GM21529 (cell line): Measurements from ENCODE around the gene CNDP2.
"Not testable (repeated sequence)": the region's sequence is repeated elsewhere in the genome, so short reads cannot be mapped to it uniquely, and the experiment has no call there.

Experiments
- ATAC-seq: cut with Tn5 transposase; IDR thresholded peaks from one replicate; pipeline ENCODE4 v1.9.1; 2021; ENCODE audit not compliant: unreplicated experiment

Gene CNDP2

DNA sequence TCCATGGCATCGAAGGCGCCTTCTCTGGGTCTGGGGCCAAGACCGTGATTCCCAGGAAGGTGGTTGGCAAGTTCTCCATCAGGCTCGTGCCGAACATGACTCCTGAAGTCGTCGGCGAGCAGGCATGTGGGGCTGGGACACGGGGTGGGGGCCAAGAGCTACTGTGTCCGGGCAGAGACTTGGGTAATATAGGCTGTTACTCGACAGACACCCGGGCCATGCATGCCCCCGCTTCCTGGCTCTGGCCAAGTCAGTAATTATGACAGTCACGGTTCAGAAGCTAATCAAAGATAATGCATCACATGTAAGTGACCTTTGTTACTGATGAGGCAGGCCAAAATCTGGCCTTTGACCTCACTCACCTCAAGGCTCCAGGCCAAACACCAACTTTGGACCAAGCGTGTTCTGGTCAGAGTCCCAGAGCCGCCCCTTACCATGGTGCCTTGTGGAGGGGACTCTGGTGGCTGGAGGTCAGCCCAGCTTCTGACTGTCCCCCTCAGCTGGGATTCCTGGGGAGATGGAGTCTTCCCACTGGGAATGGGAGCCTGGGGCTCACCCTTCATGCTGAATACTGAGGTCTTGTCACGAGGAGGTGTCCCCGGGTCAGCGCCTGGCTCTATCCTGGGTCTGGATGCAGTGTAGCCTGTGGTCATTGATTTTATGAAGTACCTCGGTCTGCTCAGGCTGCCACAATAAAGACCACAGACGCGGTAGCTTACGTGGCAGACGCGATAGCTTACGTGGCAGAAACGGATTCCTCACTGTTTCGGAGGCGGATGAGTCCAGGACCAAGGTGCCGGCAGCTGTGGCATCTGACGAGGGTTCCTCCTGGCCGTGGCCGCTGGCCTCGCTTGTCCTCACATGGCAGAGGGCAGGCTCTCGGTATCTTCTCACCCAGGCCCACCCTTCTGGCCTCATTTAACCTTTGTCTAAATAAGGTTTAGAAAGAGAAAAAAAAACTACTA is 20.4 kb downstream of the CNDP2 start:
- no peak for ATAC-seq

DNA sequence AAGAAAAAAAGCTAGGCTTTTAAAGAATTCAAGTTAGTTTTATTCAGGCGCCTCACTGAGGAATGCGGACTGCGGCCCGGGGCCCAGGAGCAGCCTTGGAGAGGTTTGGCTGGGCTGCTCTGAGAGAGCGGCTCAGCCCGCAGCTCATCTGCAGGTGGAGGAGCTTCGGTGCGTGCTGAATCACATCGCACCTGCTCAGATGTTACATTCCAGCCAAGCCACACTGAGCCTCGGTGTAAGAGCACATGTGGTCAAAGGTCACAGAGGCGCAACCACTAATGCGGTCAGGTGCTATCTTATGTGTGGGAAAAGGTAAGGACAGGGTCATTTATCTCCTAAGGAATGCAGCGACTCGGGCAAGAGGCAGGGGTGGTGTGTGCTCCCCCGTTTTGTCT is 21.1 kb downstream of the CNDP2 start:
- ATAC-seq, result no peak

DNA sequence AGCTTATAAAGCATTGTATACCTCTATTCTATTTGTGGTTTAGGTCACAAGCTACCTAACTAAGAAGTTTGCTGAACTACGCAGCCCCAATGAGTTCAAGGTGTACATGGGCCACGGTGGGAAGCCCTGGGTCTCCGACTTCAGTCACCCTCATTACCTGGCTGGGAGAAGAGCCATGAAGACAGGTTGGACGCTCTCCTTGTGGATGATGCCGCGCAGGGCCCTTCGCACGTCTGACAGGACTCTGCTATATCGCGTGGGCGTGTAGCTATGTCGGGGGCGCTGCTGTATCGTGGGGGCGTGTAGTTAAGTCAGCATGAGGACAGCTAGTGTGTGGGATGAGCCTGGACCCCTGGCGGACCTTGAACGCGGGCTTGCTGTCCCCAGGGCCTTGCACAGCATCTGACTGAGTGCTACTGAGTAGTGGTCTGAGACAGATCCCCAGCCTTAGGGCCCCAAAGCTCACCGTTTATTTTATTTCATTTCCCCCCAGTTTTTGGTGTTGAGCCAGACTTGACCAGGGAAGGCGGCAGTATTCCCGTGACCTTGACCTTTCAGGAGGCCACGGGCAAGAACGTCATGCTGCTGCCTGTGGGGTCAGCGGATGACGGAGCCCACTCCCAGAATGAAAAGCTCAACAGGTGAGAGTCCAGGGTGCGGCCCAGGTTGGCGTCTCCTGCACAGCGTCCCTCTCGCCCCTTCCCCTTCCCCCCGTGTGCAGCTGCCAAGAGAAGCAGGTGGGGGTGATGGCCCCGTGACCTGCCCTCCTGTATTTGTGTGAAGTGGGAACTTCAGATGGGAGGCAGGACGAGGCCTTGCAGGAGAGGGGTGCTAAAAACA is 22.5 kb downstream of the CNDP2 start:
- ATAC-seq, result no peak

DNA sequence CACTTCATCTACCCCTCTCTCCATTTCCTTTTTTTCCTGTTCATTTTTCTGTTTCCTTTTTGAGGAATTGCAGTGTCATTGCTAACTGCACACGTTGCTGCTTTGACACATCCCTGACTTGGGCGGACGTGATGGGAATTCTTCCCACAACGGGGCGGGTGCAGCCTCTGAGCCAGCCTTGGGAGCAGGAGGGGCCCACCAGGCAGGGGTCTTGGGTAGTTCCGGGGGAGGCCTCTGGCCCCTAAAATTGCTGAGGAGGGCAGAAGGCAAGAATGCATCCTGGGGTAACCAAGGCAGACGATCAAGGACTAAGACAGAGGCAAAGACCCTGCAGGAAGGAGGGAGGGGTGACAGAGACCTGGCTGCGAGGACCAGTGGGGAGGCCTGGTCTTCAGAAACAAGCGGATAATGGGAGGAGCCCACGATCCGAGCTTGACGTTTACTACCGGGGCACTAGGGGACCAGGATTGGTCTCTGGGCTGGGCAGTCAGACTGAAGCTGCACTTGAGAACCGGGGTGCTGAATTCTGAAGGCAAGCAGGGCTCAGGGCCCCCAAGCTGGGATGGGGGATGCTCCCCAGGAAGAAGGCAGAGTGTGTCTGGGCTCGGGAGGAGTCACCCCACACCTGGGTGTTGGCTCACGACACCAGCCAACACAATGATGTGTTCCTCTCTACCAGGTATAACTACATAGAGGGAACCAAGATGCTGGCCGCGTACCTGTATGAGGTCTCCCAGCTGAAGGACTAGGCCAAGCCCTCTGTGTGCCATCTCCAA is 23.3 kb downstream of the CNDP2 start:
- no peak for ATAC-seq

DNA sequence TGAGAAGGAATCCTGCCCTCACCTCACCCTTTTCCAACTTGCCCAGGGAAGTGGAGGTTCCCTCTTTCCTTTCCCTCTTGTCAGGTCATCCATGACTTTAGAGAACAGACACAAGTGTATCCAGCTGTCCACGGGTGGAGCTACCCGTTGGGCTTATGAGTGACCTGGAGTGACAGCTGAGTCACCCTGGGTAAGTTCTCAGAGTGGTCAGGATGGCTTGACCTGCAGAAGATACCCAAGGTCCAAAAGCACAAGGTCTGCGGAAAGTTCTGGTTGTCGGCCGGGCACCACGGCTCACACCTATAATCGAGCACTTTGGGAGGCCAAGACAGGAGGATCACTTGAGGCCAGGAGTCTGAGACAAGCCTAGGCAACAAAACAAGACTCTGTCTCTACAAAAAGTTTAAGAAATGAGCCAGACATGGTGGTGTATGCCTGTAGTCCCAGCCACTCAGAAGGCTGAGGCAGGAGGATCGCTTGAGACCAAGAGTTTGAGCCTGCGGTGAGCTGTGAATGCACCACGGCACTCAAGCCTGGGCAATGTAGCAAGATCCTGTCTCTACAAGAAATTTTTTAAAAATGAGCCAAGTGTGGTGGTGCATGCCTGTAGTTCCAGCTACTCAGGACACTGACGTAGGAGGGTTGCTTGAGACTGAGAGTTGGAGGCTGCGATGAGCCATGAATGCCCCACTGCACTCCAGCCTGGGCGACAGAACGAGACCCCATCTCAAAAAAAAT is 24.1 kb downstream of the CNDP2 start:
- no peak for ATAC-seq

DNA sequence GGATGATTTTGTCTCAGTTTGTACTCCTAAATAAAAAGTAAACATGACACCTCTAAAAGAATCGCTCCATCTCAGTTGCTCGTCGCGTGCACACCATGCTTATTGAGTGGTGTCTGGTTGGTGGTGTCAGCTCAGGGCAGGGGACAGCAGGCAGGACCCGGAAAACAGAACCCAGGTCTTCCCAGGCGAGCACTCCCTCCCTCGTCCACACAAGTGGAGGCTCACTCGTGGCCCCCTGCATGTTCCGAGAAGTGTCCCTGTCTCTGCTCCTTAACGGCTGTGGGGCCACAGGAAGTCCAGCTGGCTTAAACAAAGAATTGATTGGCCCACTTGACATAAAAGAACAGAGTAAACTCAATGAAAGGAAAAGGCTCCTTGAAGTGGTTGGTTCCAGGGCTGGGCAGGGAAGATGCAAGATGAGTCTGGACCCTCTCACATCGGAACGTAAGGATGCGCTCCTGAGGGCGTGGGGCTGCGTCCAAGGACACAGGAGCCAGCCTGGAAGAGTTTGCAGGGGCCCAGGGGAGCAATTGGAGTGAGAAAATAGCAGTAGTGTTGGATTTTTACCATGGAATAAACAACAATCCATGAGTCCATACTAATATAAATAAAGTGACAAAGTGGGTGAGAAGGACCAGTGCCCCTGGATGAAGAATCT is 25.0 kb downstream of the CNDP2 start:
- ATAC-seq, result no peak

DNA sequence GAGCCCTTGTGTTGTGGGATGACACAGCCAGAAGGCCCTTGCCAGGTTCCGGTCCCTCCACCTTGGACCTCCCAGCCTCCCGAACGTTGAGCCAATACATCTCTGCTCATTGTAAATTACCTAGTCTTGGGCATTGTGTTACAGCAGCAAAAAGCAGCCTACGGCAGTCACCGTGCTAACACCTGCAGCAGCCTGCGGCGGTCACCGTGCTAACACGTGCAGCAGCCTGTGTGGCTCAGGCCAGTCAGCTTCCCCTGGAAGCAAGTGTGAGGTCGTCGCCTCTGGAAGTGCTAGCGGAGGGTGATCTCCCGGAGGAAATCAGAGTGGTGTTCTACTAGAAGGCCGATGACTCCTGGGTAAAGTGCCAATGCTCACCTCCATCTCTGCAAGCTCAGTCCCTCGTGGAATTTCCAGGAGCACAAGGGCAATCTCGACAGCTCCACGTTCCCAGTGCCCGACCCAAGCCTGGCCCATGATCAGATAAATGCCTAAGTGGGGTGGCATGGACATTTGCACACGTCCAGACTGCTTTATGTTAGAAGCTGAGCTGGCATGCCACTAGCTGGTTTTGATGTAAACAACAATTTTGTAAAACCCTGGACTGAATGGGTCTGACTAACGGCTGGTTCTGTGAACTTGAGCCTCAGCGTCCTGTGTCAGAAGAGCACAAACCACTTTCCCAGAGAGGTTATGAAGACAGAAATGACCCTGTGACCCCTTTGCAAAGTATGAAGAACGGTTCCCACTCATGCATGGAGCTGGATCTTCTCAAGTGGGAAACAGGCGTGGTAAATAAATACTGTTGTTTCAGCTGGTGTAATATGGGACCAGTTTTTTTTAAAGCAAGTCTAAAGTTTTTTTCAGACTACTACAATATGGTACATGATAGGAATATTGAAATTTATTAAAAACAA is 26.7 kb downstream of the CNDP2 start:
- no peak for ATAC-seq

DNA sequence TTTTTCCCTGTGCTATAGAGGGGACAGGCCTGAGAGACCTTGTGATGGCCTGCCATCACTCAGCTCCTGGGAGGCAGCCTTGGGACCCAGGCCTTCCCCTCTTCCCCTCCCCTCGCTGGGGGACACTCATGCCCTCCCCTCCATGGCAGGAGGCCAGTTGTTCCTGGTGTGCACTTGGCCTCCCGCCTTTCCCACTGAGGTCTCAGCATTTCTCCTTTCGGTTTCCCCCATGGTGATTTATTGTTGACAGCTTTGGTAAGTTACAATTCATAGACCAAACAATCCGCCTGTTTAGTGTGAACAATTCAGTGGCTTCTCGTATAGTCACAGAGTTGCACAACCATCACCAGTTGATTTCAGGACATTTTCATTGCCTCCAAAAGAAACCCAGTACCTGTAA is 27.9 kb downstream of the CNDP2 start:
- no peak for ATAC-seq

DNA sequence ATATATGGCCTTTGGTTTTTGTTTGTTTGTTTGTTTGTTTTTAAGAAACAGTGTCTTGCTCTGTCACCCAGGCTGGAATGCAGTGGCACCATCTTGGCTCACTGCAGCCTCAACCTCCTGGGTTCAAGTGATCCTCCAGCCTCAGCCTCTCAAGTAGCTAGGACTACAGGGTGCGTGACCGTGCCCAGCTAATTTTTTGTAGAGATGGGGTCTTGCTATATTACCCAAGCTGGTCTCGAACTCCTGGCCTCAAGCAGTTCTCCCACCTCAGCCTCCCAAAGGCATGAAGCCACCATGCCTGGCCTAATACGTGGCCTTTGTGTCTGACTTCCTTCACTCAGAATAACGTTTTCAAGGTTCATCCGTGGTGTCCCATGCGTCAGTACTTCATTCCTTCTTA is 28.8 kb downstream of the CNDP2 start:
- ATAC-seq, result not testable (repeated sequence)

DNA sequence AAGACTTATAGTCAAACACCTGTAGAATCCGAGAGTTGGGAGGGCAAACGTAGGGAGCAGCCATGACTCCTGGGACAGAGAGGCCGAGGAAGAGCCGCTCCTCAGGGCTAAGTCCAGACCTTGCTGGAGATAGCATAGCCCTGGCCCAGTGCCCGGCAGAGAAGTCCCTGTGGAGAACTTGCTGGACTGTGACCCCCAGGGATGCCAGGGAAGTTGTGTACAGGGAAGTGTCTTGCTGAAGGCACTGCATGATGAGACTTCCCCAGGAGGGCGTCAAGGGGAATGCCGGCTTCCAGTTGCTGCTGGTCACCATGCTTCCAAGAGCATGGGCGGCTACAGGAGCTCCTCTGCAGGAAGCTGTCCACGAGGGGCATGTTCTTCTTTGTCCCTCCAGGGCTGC is 29.6 kb downstream of the CNDP2 start:
- ATAC-seq, result no peak

DNA sequence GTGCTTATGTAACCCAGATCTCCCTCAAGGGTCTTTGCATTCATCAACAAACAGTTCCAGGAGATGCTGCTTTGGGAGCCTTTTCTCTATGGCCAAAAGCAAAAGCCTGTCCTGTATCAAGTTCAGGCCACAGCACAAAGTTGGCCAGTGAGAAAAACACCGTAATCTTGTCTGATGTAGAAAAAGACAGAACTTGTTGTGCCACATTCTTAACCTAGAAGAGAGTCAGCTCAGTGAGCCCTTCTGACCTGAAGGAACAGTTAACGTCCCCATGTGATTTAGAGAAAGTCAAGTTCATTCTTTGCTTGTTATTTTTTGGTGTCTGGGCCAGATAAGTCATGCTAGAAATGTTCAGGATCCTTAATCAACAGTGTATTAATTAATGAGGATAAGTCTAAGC is 30.3 kb downstream of the CNDP2 start:
- ATAC-seq, result no peak

DNA sequence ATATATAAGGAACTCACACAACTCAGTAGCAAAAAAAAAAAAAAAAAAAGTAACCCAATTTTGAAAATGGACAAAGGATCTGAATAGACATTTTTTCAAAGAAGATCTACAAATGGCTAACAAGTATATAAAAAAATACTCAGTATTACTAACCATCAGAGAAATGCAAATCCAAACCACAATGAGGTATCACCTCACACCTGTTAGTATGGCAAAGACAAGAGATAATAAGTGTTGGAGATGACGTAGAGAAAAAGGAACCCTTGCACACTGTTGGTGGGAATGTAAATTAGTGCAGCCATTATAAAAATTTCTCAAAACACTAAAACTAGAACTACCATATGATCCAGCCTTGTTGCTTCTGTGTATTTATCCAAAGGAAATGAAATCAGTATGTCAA is 32.3 kb downstream of the CNDP2 start:
- ATAC-seq, result no peak

DNA sequence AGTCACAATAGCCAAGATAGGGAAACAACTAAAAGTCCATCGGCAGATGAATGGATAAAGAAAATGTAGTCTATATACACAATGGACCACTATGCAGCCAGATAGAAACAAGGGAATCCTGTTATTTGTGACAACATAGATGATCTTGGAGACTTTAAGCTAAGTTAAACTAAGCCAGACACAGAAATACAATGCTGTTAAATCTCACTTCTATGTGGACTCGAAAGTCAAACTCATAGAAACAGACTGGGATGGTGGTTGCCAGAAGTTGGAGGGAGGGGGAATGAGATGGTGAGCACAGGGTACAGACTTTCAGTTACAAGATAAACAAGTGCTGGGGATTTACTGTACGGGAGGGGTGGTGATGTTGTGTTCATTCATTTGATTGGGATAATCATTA is 32.8 kb downstream of the CNDP2 start:
- no peak for ATAC-seq

DNA sequence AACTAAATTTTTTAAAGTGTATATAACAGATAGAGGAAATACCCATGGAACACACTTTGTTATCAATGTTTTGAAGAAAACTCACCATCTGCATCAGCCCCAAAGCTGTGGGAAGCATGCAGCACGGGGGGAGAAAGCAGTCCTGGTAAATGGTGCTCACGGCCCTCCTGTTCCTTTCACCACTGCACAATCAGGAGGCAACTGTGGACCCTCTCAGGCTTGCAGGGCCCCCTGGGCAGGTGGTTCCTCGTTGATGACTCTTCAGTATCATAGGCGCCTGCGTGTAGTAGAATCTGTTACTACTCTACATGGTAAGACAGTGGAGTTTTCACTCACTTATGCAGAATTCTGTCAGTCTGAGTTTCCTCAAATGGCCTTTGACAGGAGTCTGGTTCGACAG is 33.2 kb downstream of the CNDP2 start:
- ATAC-seq, result no peak

DNA sequence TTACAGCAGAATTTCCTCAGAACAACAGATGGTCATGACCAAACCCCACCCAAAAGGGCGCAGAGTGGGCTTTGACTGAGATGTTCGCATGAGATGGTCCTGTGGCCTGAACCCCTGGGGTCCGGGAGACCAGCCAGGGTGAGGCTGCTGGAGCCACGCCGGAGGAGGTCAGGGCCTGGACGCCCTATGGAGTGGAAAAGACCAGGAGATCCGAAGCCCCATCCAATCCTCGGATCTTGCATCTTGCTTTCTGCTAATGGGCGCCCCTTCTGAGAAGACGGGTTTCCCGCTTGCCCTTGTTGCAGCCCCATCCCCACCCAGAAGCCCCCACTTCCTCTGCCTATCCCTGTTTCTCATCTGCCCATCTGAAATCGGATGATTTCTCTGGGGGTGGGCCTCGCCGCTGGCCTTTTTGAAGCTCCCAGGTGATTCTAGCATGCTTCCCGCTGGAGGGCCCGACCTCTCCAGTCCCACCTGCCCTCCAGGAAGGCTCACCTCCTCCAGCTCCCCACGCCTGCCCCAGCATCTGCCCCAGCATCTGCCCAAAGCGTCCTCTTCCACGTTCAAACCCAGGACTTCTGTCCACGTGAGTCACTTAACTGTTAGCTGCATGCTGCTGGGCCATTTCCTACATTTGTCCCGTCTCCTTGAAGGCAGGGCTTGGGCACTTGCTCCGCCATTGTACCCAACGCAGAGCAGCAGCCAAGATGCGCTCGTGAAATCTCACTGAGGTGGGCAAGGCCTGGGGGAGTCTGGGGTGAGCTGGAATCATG is 33.8 kb downstream of the CNDP2 start:
- ATAC-seq, result no peak

DNA sequence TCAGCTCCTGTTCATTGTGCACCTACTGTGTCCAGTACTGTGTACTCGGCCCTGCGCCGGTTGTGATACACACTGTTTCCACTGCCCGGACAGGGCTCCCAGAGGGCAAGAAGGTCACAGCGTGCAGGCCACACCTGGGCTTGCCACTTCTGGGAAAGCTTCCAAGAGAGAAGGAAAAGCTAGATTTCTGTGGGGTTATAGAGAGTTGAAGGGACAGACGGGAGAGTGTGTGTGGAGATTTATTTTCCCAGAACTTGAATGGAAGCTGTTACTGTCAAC is 34.4 kb downstream of the CNDP2 start:
- ATAC-seq, result no peak

DNA sequence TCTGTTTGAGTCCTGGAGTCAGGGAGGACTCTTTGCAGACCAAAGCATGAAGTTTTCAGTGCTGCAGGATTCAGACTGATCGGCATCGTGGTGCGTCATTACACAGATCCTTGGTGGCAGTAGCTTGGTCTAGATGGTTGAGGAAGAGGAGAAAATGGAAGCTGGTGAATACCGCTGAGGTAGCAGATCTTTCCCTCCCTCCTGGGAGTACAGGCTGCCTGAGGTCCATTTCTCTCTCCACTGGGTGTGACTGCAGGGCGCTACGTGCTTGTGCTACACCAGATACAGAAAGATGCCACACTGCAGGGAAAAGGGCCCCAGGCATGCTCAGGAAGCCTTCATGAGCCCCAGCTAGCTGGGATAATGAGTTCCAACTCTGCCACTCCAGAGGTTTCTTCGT is 34.9 kb downstream of the CNDP2 start:
- ATAC-seq, result no peak

DNA sequence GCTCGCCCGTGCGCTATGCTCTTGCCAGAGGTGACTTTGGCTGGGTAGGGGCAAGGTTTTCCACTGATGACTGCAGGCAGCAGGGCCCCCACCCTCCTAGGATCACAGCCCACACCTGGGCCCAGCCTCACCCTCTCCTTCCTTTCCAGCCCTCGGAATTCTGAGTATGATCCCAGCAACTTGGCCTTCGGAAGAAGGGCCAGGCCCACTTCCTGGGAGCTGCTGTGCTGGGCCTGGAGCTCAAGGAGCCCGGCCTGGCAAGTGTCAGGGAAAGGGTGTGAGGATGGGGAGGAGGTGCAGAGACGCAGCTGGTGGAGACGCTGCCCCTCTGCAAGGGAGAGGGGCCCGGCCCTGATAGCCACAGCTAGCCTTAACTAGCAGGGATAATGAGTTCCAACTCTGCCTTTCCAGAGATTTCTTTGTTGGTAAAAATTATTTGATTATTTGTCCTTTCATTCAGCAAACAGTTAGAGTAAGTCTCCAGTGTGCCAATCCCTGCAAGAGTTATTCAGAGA is 36.4 kb downstream of the CNDP2 start:
- no peak for ATAC-seq
